ENCODE results near the gene BRSK2. TPM values are rescaled to one million over a fixed set of nuclear protein-coding genes. Genes with fewer than 3 reads are reported as not detected.

BRSK2 gene
- polyA plus RNA-seq, 1 experiment, result 0.28 TPM

DNA sequence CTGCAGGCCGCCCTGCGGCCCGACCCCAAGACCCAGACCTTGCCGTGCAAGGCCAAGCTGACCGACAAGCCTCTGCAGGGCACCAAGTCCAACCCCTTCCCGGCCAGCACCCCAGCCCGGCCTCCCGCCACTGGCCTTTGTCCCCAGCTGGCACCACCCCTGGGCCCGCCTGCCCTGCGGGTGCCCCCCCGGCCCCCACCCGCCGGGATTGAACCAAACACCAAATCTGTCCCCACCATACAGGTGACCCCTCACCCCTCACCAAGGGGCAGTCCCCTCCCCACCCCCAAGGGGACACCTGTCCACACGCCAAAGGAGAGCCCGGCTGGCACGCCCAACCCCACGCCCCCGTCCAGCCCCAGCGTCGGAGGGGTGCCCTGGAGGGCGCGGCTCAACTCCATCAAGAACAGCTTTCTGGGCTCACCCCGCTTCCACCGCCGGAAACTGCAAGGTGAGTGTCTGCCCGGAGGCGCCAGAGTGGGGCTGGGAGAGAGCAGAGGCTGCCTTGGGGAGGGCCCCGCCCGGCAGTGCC lies 60.7 kb downstream of the BRSK2 start:
- no peaks in the 10 kb centered on the region for H3K27me3 ChIP-seq (ENCODE audit: control insufficient read depth, insufficient read depth, low read length)
- ChIA-PET POLR2A (no interaction called here), CTCF (no interaction called here)
- DNase-seq (ENCODE audit: low read depth), result no peak
- no peak overlapping the region for H3K4me3 ChIP-seq (ENCODE audit: low read depth, low read length)
- TF ChIP-seq, protein P1, sequence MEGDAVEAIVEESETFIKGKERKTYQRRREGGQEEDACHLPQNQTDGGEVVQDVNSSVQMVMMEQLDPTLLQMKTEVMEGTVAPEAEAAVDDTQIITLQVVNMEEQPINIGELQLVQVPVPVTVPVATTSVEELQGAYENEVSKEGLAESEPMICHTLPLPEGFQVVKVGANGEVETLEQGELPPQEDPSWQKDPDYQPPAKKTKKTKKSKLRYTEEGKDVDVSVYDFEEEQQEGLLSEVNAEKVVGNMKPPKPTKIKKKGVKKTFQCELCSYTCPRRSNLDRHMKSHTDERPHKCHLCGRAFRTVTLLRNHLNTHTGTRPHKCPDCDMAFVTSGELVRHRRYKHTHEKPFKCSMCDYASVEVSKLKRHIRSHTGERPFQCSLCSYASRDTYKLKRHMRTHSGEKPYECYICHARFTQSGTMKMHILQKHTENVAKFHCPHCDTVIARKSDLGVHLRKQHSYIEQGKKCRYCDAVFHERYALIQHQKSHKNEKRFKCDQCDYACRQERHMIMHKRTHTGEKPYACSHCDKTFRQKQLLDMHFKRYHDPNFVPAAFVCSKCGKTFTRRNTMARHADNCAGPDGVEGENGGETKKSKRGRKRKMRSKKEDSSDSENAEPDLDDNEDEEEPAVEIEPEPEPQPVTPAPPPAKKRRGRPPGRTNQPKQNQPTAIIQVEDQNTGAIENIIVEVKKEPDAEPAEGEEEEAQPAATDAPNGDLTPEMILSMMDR (IDR thresholded peaks at IDR 0.05; ENCODE audit: insufficient read depth, low read depth, low read length), result no peak
- H3K36me3 ChIP-seq (ENCODE audit: control insufficient read depth, insufficient read depth, low read length), result no peaks in the 10 kb centered on the region

- CTCF ChIA-PET, result no interaction called here
- POLR2A ChIA-PET, result no interaction called here
Measured at GRCh38 chr11:1450949-1451710, 61.4 kb downstream of the BRSK2 start.

GRCh38 chr11:1451781-1452470 lies 62.2 kb downstream of the BRSK2 start:
- TF ChIP-seq, protein P1 (IDR thresholded peaks at IDR 0.05; ENCODE audit: insufficient read depth, low read depth, low read length), result no peak
- H3K36me3 ChIP-seq (ENCODE audit: control insufficient read depth, insufficient read depth, low read length), result no peaks in the 10 kb centered on the region
- POLR2A ChIA-PET, result no interaction called here
- H3K27me3 ChIP-seq (ENCODE audit: control insufficient read depth, insufficient read depth, low read length), result no peaks in the 10 kb centered on the region
- H3K4me3 ChIP-seq (ENCODE audit: low read depth, low read length), result no peak overlapping the region
- DNase-seq (ENCODE audit: low read depth), result no peak
- CTCF ChIA-PET, result no interaction called here

More at GRCh38 chr11:1450949-1451710, 61.4 kb downstream of the BRSK2 start:
- no peaks in the 10 kb centered on the region for H3K27me3 ChIP-seq (ENCODE audit: control insufficient read depth, insufficient read depth, low read length)
- H3K36me3 ChIP-seq (ENCODE audit: control insufficient read depth, insufficient read depth, low read length), result no peaks in the 10 kb centered on the region
- DNase-seq (ENCODE audit: low read depth), result no peak
- TF ChIP-seq, protein P1 (IDR thresholded peaks at IDR 0.05; ENCODE audit: insufficient read depth, low read depth, low read length), result no peak
- H3K4me3 ChIP-seq (ENCODE audit: low read depth, low read length), result no peak overlapping the region

GRCh38 chr11:1452744-1453143 lies 63.0 kb downstream of the BRSK2 start:
- POLR2A ChIA-PET, result no interaction called here
- no peaks in the 10 kb centered on the region for H3K36me3 ChIP-seq (ENCODE audit: control insufficient read depth, insufficient read depth, low read length)
- H3K4me3 ChIP-seq (ENCODE audit: low read depth, low read length), result no peak overlapping the region
- CTCF ChIA-PET, result no interaction called here
- no peak for DNase-seq (ENCODE audit: low read depth)
- TF ChIP-seq, protein P1 (IDR thresholded peaks at IDR 0.05; ENCODE audit: insufficient read depth, low read depth, low read length), result no peak
- H3K27me3 ChIP-seq (ENCODE audit: control insufficient read depth, insufficient read depth, low read length), result no peaks in the 10 kb centered on the region

- Histone ChIP-seq H3K27me3 (ENCODE audit: control insufficient read depth, insufficient read depth, low read length) (no peaks in the 10 kb centered on the region), H3K36me3 (ENCODE audit: control insufficient read depth, insufficient read depth, low read length) (no peaks in the 10 kb centered on the region), H3K4me3 (ENCODE audit: low read depth, low read length) (no peak overlapping the region)
- TF ChIP-seq, protein P1 (IDR thresholded peaks at IDR 0.05; ENCODE audit: insufficient read depth, low read depth, low read length), result 0 out of 2 replicates have a peak, but pooled peaks have one; percentile 22
- ChIA-PET CTCF (interaction anchor here (0.5 kb wide), 1 partner anchor 133 kb away, joined by 3 read pairs; no protein-coding TSS in a partner anchor), POLR2A (no interaction called here)
- DNase-seq (ENCODE audit: low read depth), result no peak
Measured at GRCh38 chr11:1453611-1454034, 63.9 kb downstream of the BRSK2 start.
